OCI-LY3 (cell line): ENCODE data around the gene PRCP.

Source experiments
- H2AFZ ChIP-seq: fragments of 200-600, 300-600 bp; shearing (Covaris generic); 2 replicates; pipeline ENCODE4 v1.6.0; 2014; ENCODE audit warnings: antibody characterized with exemption, low read depth, low read length
- H3K27ac ChIP-seq: fragments of 200-600, 300-600 bp; sonication (generic); 2 replicates; pipeline ENCODE4 v1.5.1; 2014; ENCODE audit warnings: mild to moderate bottlenecking, low read length, moderate library complexity, mixed read lengths
- H3K27me3 ChIP-seq: fragments of 200-600, 300-600 bp; sonication (generic); 2 replicates; pipeline ENCODE4 v1.6.1; 2014; ENCODE audit warnings: low read depth, low read length, mixed read lengths
- H3K36me3 ChIP-seq: fragments of 200-600, 300-600 bp; sonication (generic); replicated peaks from 2 replicates; pipeline ENCODE3; 2014; ENCODE audit warnings: low read depth, low read length, mixed read lengths
- H3K4me1 ChIP-seq: fragments of 300-600, 200-600 bp; sonication (generic); 2 replicates; pipeline ENCODE4 v1.6.1; 2014; ENCODE audit warnings: low read length, mixed read lengths
- H3K4me2 ChIP-seq: fragments of 200-600, 300-600 bp; sonication (generic); 2 replicates; pipeline ENCODE4 v1.6.1; 2014; ENCODE audit warnings: low read length, mixed read lengths
- H3K4me3 ChIP-seq: fragments of 300-600, 200-600 bp; sonication (generic); 2 replicates; pipeline ENCODE4 v1.5.1; 2014; ENCODE audit warnings: antibody characterized with exemption, mild to moderate bottlenecking, low read length, moderate library complexity
- H3K79me2 ChIP-seq: fragments of 300-600, 200-600 bp; shearing (Covaris generic); 2 replicates; pipeline ENCODE4 v1.6.1; 2014; ENCODE audit warnings: mild to moderate bottlenecking, low read length, mixed read lengths
- H3K9ac ChIP-seq: fragments of 300-600, 200-600 bp; shearing (Covaris generic); 2 replicates; pipeline ENCODE4 v1.6.0; 2014; ENCODE audit warnings: mild to moderate bottlenecking, low read length, moderate library complexity
- H3K9me3 ChIP-seq: fragments of 200-600, 300-600 bp; shearing (Covaris generic); 2 replicates; pipeline ENCODE4 v1.6.1; 2014; ENCODE audit warnings: low read length, mixed read lengths; ENCODE audit not compliant: insufficient read depth
- H4K20me1 ChIP-seq: fragments of 200-600, 300-600 bp; sonication (generic); 2 replicates; pipeline ENCODE4 v1.6.1; 2016; ENCODE audit warnings: low read length, mixed read lengths; ENCODE audit not compliant: insufficient read depth
- EZH2phosphoT487 ChIP-seq: fragments of 200-600 bp; shearing (Covaris generic); IDR thresholded peaks from 2 replicates; pipeline ENCODE4 v1.6.1; 2018; ENCODE audit warnings: antibody characterized with exemption, mixed run types, low read depth
- TF ChIP-seq, protein P1 (sequence below): fragments of 200-600, 300-600 bp; sonication (generic); IDR thresholded peaks from 2 replicates; pipeline ENCODE4 v1.5.1; 2014; ENCODE audit warnings: antibody characterized with exemption, low read length, low read depth

The PRCP gene

GRCh38 chr11:82901922-82902485 is 1.8 kb upstream of the PRCP start:
- TF ChIP-seq, protein P1, sequence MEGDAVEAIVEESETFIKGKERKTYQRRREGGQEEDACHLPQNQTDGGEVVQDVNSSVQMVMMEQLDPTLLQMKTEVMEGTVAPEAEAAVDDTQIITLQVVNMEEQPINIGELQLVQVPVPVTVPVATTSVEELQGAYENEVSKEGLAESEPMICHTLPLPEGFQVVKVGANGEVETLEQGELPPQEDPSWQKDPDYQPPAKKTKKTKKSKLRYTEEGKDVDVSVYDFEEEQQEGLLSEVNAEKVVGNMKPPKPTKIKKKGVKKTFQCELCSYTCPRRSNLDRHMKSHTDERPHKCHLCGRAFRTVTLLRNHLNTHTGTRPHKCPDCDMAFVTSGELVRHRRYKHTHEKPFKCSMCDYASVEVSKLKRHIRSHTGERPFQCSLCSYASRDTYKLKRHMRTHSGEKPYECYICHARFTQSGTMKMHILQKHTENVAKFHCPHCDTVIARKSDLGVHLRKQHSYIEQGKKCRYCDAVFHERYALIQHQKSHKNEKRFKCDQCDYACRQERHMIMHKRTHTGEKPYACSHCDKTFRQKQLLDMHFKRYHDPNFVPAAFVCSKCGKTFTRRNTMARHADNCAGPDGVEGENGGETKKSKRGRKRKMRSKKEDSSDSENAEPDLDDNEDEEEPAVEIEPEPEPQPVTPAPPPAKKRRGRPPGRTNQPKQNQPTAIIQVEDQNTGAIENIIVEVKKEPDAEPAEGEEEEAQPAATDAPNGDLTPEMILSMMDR: no peak
- no peak for TF ChIP-seq EZH2phosphoT487
- H3K9me3 ChIP-seq: no peaks in the 10 kb centered on the region
- H3K27me3 ChIP-seq: no peaks in the 10 kb centered on the region
- H3K79me2 ChIP-seq: peaks cover 76% of the 10 kb centered on the region
- 0 out of 2 replicates have a peak overlapping the region, but pooled peaks have one; percentile 18 for H2AFZ ChIP-seq
- H3K27ac ChIP-seq: peak overlapping the region; percentile 26; the same call in 1 of the 2 replicates
- H3K9ac ChIP-seq: peak overlapping the region; percentile 69
- H3K36me3 ChIP-seq: no peaks in the 10 kb centered on the region
- H3K4me1 ChIP-seq: peaks cover 46% of the 10 kb centered on the region
- peak overlapping the region; percentile 80 for H3K4me2 ChIP-seq
- 0 out of 2 replicates have a peak, but pooled peaks cover 4% of the 10 kb centered on the region for H4K20me1 ChIP-seq
- H3K4me3 ChIP-seq: peak overlapping the region; percentile 83

- peaks cover 74% of the 10 kb centered on the region for H3K79me2 ChIP-seq
- peaks cover 4% of the 10 kb centered on the region for H3K36me3 ChIP-seq
- H3K9me3 ChIP-seq: no peaks in the 10 kb centered on the region
- peak within 1 kb of the TSS; percentile 72 for H2AFZ ChIP-seq
- peaks cover 39% of the 10 kb centered on the region for H3K4me1 ChIP-seq
- TF ChIP-seq, protein P1: no peak
- TF ChIP-seq EZH2phosphoT487: no peak
- H3K27me3 ChIP-seq: no peaks in the 10 kb centered on the region
- 0 out of 2 replicates have a peak, but pooled peaks cover 4% of the 10 kb centered on the region for H4K20me1 ChIP-seq
- H3K4me2 ChIP-seq: peak within 1 kb of the TSS; percentile 86
- peak within 1 kb of the TSS; percentile 69 for H3K9ac ChIP-seq
- peak within 1 kb of the TSS; percentile 70 for H3K27ac ChIP-seq
- peak within 1 kb of the TSS; percentile 83 for H3K4me3 ChIP-seq
Observed at GRCh38 chr11:82901165-82901921, 1.1 kb upstream of the PRCP start, which contains the start of gene DDIAS. Gene DDIAS (plus strand): TSS chr11:82901736. CDS start chr11:82914739, 13,003 bp downstream.

DNA sequence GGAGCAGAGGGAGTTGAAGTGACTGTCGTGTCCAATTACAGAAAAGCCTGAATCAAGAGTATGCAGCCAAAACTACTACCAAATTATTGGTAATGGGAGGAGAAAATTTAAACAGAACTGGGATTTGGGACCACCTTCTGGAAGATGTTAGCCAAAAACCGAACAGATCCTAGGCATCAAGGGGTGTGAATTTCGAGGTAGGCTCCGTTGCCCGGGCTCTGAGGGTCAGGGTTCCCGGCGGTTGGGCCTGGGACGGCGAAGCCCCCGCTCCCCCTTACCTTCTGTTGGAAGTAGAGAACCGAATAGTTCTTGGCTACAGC is 313 bp downstream of the PRCP start:
- Histone ChIP-seq H4K20me1 (0 out of 2 replicates have a peak, but pooled peaks cover 4% of the 10 kb centered on the region), H3K4me1 (peaks cover 48% of the 10 kb centered on the region), H3K4me3 (peak overlapping the region; percentile 83), H3K9ac (peak overlapping the region; percentile 83), H3K9me3 (peaks cover 4% of the 10 kb centered on the region; the same call in 1 of the 2 replicates), H3K4me2 (peak overlapping the region; percentile 86), H3K79me2 (peaks cover 73% of the 10 kb centered on the region), H3K36me3 (peaks cover 8% of the 10 kb centered on the region), H2AFZ (peak overlapping the region; percentile 71), H3K27ac (peak overlapping the region; percentile 49), H3K27me3 (no peaks in the 10 kb centered on the region)
- TF ChIP-seq, protein P1: no peak
- TF ChIP-seq EZH2phosphoT487: no peak

DNA sequence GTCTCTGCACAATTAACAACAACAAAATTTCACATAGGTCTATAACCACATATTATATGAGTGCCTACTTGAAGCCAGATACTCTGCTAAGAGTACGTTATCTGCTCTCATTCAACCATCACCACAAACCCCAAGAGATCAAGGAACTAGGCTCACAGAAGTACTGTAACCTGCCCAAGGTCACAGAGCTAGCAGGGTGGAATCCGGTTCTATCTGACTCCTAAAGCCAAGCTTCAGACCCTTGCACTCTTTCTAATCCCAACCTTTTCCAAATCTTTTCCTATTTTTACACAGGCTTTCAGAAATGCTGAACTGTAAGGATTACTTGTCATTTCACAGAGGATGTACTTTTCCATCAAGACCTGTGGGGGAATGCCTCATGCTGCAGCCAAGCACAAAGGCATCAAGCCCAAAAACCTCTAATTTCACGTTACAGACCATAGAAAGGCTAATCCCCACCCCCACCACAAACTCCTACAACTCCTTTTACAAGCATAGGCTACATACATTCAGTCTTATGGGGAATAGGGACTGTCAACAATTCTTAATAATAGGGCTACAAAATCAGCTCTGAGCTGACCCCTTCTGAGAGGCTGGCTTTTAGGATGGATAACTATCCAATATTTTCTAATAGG is 927 bp downstream of the PRCP start:
- peak overlapping the region; percentile 86 for H3K4me2 ChIP-seq
- H3K9ac ChIP-seq: peak overlapping the region; percentile 83
- TF ChIP-seq, protein P1: no peak
- no peak for TF ChIP-seq EZH2phosphoT487
- H3K4me3 ChIP-seq: peak overlapping the region; percentile 83
- no peak overlapping the region; the same call in 1 of the 2 replicates for H3K27ac ChIP-seq
- H3K9me3 ChIP-seq: peaks cover 4% of the 10 kb centered on the region; the same call in 1 of the 2 replicates
- no peak overlapping the region for H2AFZ ChIP-seq
- no peaks in the 10 kb centered on the region for H3K27me3 ChIP-seq
- peaks cover 49% of the 10 kb centered on the region for H3K4me1 ChIP-seq
- peaks cover 72% of the 10 kb centered on the region for H3K79me2 ChIP-seq
- peaks cover 8% of the 10 kb centered on the region for H3K36me3 ChIP-seq
- 0 out of 2 replicates have a peak, but pooled peaks cover 4% of the 10 kb centered on the region for H4K20me1 ChIP-seq
